Measurements from ENCODE around the gene LARGE1. TPM values are rescaled to one million over a fixed set of nuclear protein-coding genes. Genes with fewer than 3 reads are reported as not detected.

LARGE1 gene
- total RNA-seq, 1 experiment from 2014 or later, result 2.5 TPM

GRCh38 chr22:33504941-33505625, 415.2 kb downstream of the LARGE1 start:
- ChIA-PET POLR2A (no interaction called here), CTCF (no interaction called here)
- no peak for ATAC-seq

GRCh38 chr22:33496112-33496511, 424.2 kb downstream of the LARGE1 start:
- Histone ChIP-seq H3K27ac (ENCODE audit: low read length) (no peak overlapping the region), H3K4me1 (ENCODE audit: control insufficient read depth, insufficient read depth, low read length) (no peaks in the 10 kb centered on the region), H3K27me3 (ENCODE audit: control insufficient read depth, insufficient read depth, low read length) (no peaks in the 10 kb centered on the region), H3K9me3 (ENCODE audit: control insufficient read depth, insufficient read depth, low read depth, low read length) (no peaks in the 10 kb centered on the region), H3K36me3 (ENCODE audit: control insufficient read depth, insufficient read depth, low read length) (no peaks in the 10 kb centered on the region), H3K4me3 (ENCODE audit: low read depth in 2 of 2, low read length in 2 of 2) (no peak overlapping the region)
- in situ Hi-C loops (cut with HindIII; ENCODE audit: low pct_unique_long_range_greater_than_20kb, low sequenced_read_pairs) (no loop called here), intact Hi-C loops (cut with micrococcal nuclease; ENCODE audit: unreplicated experiment) (no loop called here)
- POLR2A ChIA-PET, result no interaction called here
- TF ChIP-seq POLR2AphosphoS5 (IDR thresholded peaks at IDR 0.05; ENCODE audit: low read depth, low read length) (no peak), TCF7L2 (IDR thresholded peaks at IDR 0.05; ENCODE audit: low read depth, low read length) (no peak), CTCF (IDR thresholded peaks at IDR 0.05) (no peak), SIN3A (IDR thresholded peaks at IDR 0.05; ENCODE audit: borderline replicate concordance, insufficient read depth, low read depth, low read length) (no peak), REST (IDR thresholded peaks at IDR 0.05; ENCODE audit: insufficient read depth in 1 of 2, low read depth in 2 of 2, low read length in 1 of 2) (no peak)
- CTCF ChIA-PET, result no interaction called here
- ATAC-seq (no peak), DNase-seq (ENCODE audit: low read depth, low spot score) (no peak)
- no TSS peak for BruUV-seq (replicated peaks)

More at GRCh38 chr22:33504941-33505625, 415.2 kb downstream of the LARGE1 start:
- no peak for DNase-seq (ENCODE audit: low read depth, low spot score)
- no peaks in the 10 kb centered on the region for H3K9me3 ChIP-seq (ENCODE audit: control insufficient read depth, insufficient read depth, low read depth, low read length)
- TF ChIP-seq SIN3A (IDR thresholded peaks at IDR 0.05; ENCODE audit: borderline replicate concordance, insufficient read depth, low read depth, low read length) (no peak), CTCF (IDR thresholded peaks at IDR 0.05) (no peak), REST (IDR thresholded peaks at IDR 0.05; ENCODE audit: insufficient read depth in 1 of 2, low read depth in 2 of 2, low read length in 1 of 2) (no peak), POLR2AphosphoS5 (IDR thresholded peaks at IDR 0.05; ENCODE audit: low read depth, low read length) (no peak), TCF7L2 (IDR thresholded peaks at IDR 0.05; ENCODE audit: low read depth, low read length) (no peak)
- in situ Hi-C loops (cut with HindIII; ENCODE audit: low pct_unique_long_range_greater_than_20kb, low sequenced_read_pairs), result no loop called here
- no peak overlapping the region for H3K27ac ChIP-seq (ENCODE audit: low read length)
- no peaks in the 10 kb centered on the region for H3K36me3 ChIP-seq (ENCODE audit: control insufficient read depth, insufficient read depth, low read length)
- H3K27me3 ChIP-seq (ENCODE audit: control insufficient read depth, insufficient read depth, low read length), result no peaks in the 10 kb centered on the region
- no peak overlapping the region for H3K4me3 ChIP-seq (ENCODE audit: low read depth in 2 of 2, low read length in 2 of 2)
- H3K4me1 ChIP-seq (ENCODE audit: control insufficient read depth, insufficient read depth, low read length), result no peaks in the 10 kb centered on the region
- no TSS peak for BruUV-seq (replicated peaks)
- intact Hi-C loops (cut with micrococcal nuclease; ENCODE audit: unreplicated experiment), result no loop called here

Measured in Panc1 (cell line).